Erythroblast (primary cell): ENCODE data around the gene SUSD6.

Source experiments
- GATA1 ChIP-seq: IDR thresholded peaks from 2 replicates; pipeline ENCODE4 v1.6.1; 2011; ENCODE audit warnings: low read depth, mild to moderate bottlenecking, control low read depth, low read length, moderate library complexity
- POLR2A ChIP-seq: IDR thresholded peaks from 2 replicates; pipeline ENCODE4 v1.6.1; 2011; ENCODE audit warnings: mild to moderate bottlenecking, low read length

DNA sequence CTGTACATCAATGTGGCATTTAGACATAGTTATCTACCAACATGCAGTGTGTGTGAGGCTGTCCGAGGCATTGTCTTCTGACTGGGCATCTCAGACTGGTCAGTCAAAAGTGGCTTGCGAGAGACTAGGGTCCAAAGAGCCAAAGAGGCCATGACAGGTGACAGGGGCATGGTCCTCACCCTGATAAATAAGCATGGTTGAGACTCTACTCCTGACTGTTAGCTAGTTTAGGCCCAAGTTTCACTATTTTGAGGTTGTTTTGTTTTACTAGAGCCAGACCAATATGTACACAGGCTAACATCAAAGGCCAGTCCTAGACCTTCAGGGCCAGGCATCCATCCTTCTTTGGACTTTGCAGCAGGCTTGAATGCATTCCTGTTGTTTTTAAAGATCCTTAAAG is 78.6 kb downstream of the SUSD6 start:
- no peak for TF ChIP-seq POLR2A
- TF ChIP-seq GATA1 = no peak
